SIG-M5 (cell line): ENCODE measurements around the gene FOXK2.
"Not testable (repeated sequence)": the region's sequence is repeated elsewhere in the genome, so short reads cannot be mapped to it uniquely, and the experiment has no call there.

Experiments
- DNase-seq: peaks from one replicate; lab custom pipeline; 2025; lab: John Stamatoyannopoulos, UW

The FOXK2 gene

DNA sequence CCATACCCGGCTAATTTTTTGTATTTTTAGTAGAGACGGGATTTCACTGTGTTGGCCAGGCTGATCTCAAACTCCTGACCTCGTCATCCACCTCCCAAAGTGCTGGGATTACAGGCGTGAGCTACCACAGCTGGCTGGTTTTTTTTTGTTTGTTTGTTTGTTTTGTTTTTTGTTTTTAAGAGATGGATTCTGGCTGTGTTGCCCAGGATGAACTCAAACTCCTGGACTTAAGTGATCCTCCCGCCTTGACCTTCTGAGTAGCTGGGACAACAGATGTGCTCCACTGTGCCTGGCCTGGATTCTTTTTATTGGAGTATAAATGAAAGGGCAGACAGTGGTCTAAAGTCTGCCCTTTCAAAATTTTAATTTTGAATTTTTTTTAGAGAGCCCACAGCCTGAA, 44.7 kb downstream of the FOXK2 start:
- no peak for DNase-seq

GRCh38 chr17:82565551-82565950, 46.0 kb downstream of the FOXK2 start:
- no peak for DNase-seq

GRCh38 chr17:82566129-82566960, 46.8 kb downstream of the FOXK2 start:
- no peak for DNase-seq

DNA sequence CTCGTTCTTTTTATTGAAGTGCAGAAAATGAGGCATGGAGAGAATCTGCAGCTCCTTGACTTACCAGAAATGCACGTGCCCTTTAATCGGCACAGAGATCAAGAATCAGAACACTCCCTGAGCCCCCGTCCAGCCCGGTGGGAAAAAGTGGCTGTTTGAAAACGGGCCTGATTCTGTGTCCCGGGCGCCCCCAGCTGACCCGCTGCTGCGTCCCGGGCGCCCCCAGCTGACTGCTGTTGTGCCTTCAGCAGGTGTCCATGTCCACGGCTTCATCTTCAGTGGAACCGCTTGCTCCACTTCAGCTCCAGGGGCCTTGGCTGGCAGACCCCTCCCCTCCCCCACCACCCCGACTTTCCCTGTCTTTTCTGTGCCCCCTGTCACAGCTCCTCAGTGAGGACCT, 47.8 kb downstream of the FOXK2 start:
- DNase-seq = no peak

- no peak for DNase-seq
These were observed 49.5 kb downstream of the FOXK2 start for GRCh38 chr17:82568997-82569393.

DNA sequence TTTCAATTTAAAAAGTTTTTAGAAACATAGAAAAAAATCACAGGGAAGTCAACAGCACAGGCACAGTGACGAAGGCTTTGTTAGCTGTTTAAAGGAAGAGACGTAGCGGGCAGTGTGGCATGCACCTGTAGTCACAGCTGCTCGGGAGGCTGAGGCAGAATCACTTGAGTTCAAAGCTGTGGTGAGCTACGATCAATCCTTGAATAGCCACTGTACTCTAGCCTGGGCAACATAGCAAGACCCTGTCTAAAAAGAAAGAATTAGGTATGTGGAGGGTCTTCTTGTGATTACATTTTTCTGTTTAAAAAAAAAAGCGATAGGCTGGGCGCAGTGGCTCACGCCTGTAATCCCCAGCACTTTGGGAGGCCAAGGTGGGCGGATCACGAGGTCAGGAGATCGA, 50.1 kb downstream of the FOXK2 start:
- no peak for DNase-seq

GRCh38 chr17:82570277-82570676, 50.7 kb downstream of the FOXK2 start:
- DNase-seq = no peak

DNA sequence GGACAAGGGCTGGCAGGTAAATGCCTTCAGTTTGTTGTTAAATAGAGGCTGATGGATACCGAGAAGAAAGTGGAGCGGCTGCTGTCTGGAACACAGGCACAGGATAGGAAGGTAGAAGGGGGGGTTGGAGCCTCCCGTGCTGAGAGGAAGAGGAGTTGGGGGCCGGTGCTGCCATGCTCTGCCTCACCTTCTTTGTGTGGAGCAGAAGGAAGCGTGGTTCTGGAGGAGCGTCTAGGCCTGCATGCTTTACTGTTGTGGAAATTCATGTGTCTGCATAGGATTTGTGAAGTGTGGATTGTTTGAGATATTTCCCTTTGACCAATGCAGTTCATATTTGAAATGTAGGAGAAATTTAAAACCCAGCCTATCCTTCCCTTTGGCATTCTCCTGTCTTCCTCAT, 52.3 kb downstream of the FOXK2 start:
- no peak for DNase-seq

- no peak for DNase-seq
These were observed 54.5 kb downstream of the FOXK2 start for GRCh38 chr17:82574041-82574440.

GRCh38 chr17:82575581-82576221, 56.2 kb downstream of the FOXK2 start:
- not testable (repeated sequence) for DNase-seq

GRCh38 chr17:82577300-82577699, 57.8 kb downstream of the FOXK2 start:
- DNase-seq = no peak

DNA sequence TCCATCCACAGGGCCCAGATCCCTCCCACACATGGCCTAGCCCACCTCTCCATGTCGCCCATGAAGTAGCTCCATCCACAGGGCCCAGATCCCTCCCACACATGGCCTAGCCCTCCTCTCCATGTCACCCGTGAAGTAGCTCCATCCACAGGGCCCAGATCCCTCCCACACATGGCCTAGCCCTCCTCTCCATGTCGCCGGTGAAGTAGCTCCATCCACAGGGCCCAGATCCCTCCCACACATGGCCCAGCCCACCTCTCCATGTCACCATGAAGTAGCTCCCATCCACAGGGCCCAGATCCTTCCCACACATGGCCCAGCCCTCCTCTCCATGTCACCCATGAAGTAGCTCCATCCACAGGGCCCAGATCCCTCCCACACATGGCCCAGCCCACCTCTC, 60.4 kb downstream of the FOXK2 start:
- DNase-seq = not testable (repeated sequence)

DNA sequence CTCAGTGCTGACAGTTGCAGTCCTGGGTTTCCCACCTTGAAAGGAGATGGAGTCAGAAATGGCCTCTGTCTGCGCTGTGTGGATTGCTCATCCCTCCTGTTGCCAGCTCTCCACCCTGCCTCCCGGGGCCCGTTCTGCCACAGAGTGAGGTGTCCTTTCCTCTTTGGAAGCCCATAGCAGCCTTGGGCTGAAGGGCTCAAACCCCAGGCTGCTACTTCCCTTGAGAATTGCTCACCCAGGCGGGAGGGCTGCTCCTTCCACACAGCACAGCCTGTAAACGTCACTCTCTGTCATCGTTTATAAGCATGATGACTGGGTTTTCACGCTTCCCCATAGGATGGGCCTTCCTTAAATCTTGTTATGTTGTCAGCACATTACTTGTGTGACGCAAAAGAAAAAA, 62.7 kb downstream of the FOXK2 start:
- DNase-seq = no peak

- no peak for DNase-seq
These were observed 63.2 kb downstream of the FOXK2 start for GRCh38 chr17:82582709-82583108.

GRCh38 chr17:82583720-82584234, 64.2 kb downstream of the FOXK2 start:
- DNase-seq = no peak

GRCh38 chr17:82585935-82586575, 66.5 kb downstream of the FOXK2 start:
- not testable (repeated sequence) for DNase-seq

- DNase-seq = no peak
These were observed 67.2 kb downstream of the FOXK2 start for GRCh38 chr17:82586576-82587233.

DNA sequence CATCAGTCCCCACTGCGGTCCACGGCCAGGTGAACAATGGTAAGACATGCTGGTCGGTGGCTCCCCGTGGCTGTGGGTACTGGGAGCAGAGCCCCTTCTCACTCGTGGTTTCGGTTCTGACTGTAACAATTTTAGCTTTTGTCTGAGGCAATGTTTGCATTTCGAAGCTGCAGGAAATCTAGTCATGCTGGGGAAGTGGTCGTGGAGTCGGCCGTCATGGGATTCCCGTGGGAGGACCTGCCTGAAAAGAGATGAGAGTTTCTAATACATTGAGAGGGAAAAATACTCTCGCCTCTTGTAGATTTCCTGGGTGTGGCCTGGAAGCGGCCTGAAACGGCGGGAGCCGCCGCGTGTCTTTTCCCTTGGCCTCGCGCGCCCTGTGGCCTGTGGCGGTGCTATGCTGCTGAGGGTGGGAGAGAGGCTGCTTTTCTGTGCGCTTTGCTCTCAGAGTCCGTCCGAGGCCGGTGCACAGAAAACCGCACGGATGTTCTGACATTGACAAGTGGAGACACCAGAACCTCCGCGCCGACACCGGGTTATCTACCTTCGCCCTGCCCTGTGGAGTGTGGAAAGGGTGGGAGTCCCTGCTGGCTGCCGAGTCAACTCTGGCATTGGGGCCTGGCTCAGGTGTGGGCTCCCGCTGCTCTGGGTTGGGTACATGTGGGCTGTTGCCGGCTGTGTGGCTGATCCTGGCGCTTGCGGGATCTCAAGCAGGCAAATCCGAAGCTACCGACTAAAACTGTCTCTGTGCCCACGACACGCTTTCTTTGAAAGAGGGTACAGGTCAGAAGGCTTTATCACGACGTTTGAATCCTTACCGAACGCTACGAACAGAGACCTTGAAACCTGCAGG, 67.9 kb downstream of the FOXK2 start:
- no peak for DNase-seq

GRCh38 chr17:82588266-82589175, 69.0 kb downstream of the FOXK2 start:
- no peak for DNase-seq

DNA sequence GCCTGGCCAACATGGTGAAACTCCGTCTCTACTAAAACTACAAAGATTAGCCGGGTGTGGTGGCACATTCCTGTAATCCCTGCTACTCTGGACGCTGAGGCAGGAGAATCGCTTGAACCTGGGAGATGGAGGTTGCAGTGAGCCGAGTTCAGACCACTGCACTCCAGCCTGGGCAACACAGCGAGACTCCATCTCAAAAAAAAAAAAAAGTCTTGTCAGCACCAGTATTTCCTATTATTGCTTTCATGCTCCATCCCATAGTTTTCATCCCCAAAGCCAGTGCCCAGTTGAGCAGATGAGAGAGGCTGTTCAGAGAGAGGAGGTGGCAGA, 70.3 kb downstream of the FOXK2 start:
- no peak for DNase-seq
